Stimulated activated CD8-positive, alpha-beta memory T cell treated with anti-CD3 and anti-CD28 coated beads, Interleukin-7, amount 100 ng/mL, for 4 hours (primary cell): ENCODE measurements around the gene CASP4.
"Not testable (repeated sequence)": the region's sequence is repeated elsewhere in the genome, so short reads cannot be mapped to it uniquely, and the experiment has no call there.

ENCODE experiments used
- DNase-seq, 2 donors: peaks; one replicate each; pipeline ENCODE4 v3.0.0-alpha.2; 2020; ENCODE audit warnings: low read depth in 2 of 2

Gene CASP4

GRCh38 chr11:104968355-104968855 is at the start of gene CASP4:
CASP4 (minus strand) TSS chr11:104968574; CDS start chr11:104968525, 49 bp downstream.
- no peak for DNase-seq

GRCh38 chr11:105007463-105007862 is 39.1 kb upstream of the CASP4 start:
- DNase-seq: no peak

- no peak for DNase-seq
Observed at GRCh38 chr11:105005451-105005845, 37.1 kb upstream of the CASP4 start.

- no peak for DNase-seq
Observed at GRCh38 chr11:105004021-105004420, 35.6 kb upstream of the CASP4 start.

GRCh38 chr11:105003151-105003550 is 34.8 kb upstream of the CASP4 start:
- no peak for DNase-seq

- DNase-seq: peak; percentile 17 to 22
Observed at GRCh38 chr11:105000797-105001196, 32.4 kb upstream of the CASP4 start.

GRCh38 chr11:105000167-105000566 is 31.8 kb upstream of the CASP4 start:
- no peak for DNase-seq

- DNase-seq: no peak
Observed at GRCh38 chr11:104999721-105000120, 31.3 kb upstream of the CASP4 start.

- no peak for DNase-seq
Observed at GRCh38 chr11:104997288-104997687, 28.9 kb upstream of the CASP4 start.

GRCh38 chr11:104995001-104995408 is 26.6 kb upstream of the CASP4 start:
- DNase-seq: no peak

- DNase-seq: no peak
Observed at GRCh38 chr11:104992781-104993180, 24.4 kb upstream of the CASP4 start.

- no peak for DNase-seq
Observed at GRCh38 chr11:104991994-104992393, 23.6 kb upstream of the CASP4 start.

GRCh38 chr11:104984808-104985207 is 16.4 kb upstream of the CASP4 start:
- no peak for DNase-seq

- DNase-seq: no peak
Observed at GRCh38 chr11:104979839-104980238, 11.5 kb upstream of the CASP4 start.

GRCh38 chr11:104973616-104974015 is 5.2 kb upstream of the CASP4 start:
- DNase-seq: no peak

GRCh38 chr11:104972924-104973323 is 4.5 kb upstream of the CASP4 start:
- not testable (repeated sequence) for DNase-seq

GRCh38 chr11:104970756-104971155 is 2.4 kb upstream of the CASP4 start:
- DNase-seq: no peak

- no peak for DNase-seq
Observed at GRCh38 chr11:104968856-104969776, 742 bp upstream of the CASP4 start.

- DNase-seq: no peak
Observed at GRCh38 chr11:104967534-104968354, 630 bp downstream of the CASP4 start.

GRCh38 chr11:104965735-104966134 is 2.6 kb downstream of the CASP4 start:
- DNase-seq: no peak

- DNase-seq: no peak
Observed at GRCh38 chr11:104964247-104964646, 4.1 kb downstream of the CASP4 start.

GRCh38 chr11:104962852-104963251 is 5.5 kb downstream of the CASP4 start:
- DNase-seq: no peak
